LHCN-M2 (cell line): ENCODE results near the gene FIGLA. TPM values are rescaled to one million over a fixed set of nuclear protein-coding genes. Genes with fewer than 3 reads are reported as not detected.

ENCODE experiments used
- DNase-seq: peaks from one replicate; pipeline ENCODE4 v3.0.0-alpha.2; 2012; ENCODE audit warnings: low read depth
- polyA plus RNA-seq: library from polyadenylated mRNA; unstranded; fragments of >200 nt; gene quantifications from one replicate; pipeline ENCODE4 v1.2.1, GENCODE V29; 2012; ENCODE audit warnings: missing spikeins
- total RNA-seq: library from RNA; depleted of rRNA; stranded (reverse); fragments of >200 nt; gene quantifications from 2 replicates; pipeline ENCODE4 v1.2.3, GENCODE V29; 2014; rRNA removed

Gene FIGLA
- not detected in 2 replicates for total RNA-seq
- not detected for polyA plus RNA-seq

GRCh38 chr2:70790136-70790828, at the start of gene FIGLA:
Gene FIGLA, minus strand, starts transcription at chr2:70790643. Its CDS starts 5 bp downstream, at chr2:70790638.
- DNase-seq: no peak

DNA sequence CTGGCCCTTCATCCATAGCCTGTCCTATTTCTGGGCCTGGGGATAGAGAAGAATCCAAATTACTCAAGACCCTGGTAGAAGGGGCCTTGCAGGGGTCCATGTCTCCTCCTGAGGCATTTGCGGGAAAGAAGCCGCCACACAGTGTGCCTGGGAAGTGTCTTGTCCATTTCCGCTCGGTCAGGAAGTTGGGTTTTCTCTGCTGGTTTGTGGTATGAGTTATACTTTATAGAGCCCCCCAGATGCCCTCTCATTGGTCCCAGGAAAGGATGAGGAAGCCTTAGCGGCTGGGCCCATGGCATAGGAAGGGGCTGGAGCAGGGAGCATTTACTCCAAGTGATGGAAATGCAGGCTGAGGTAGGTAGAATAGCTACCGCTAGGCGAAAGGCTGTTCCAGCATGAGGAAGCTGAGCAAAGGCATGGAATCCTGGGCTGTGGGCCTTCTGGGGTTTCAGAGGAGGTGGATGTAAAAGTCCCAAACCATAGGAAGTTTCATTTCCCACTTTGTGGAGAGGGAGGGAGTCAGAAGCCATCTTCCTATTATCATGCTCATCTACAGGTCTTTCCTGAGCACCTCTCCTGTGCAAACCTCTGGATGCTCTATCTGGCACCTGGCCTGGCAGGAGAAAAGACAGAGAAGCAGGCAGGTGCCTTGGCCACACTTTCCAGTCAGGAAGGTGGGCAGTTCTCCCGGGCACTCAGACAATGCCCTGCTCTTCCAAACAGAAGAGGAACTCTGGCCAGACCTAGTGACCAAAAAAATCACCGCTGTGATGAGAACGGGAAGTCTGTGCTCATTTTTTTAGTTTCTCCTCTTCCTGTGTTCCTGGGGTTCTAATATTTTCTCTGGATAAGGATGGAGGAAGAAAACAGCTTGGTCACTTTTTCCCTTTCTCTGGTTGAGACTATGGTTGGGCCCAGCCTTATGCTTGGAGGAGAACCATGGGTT, 47.8 kb upstream of the FIGLA start:
- DNase-seq: no peak

DNA sequence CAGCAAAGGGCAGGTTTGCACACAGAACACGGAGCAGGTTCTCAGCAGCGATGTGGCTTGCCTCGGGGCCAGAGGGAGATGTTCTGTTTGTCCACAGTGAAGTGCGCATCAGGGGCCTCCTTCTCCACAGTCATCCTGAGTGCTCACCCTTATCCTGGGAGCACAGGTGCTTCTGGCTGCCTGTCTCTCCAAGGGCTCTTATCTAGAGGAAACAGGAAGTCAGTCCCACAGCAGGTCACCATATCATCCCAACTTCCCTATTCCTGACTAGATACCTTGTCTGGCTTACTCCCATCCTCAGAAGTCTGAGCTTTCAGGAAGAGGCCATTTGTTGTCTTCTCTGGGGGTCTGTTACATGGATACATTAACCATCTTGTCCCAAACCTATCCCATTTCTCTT, 45.2 kb upstream of the FIGLA start, which contains the start of gene CD207:
TSS of gene CD207 (minus strand) at position 174 of the 400 bp plus-strand sequence. CDS start at position 134, 40 bp downstream.
- DNase-seq: no peak

DNA sequence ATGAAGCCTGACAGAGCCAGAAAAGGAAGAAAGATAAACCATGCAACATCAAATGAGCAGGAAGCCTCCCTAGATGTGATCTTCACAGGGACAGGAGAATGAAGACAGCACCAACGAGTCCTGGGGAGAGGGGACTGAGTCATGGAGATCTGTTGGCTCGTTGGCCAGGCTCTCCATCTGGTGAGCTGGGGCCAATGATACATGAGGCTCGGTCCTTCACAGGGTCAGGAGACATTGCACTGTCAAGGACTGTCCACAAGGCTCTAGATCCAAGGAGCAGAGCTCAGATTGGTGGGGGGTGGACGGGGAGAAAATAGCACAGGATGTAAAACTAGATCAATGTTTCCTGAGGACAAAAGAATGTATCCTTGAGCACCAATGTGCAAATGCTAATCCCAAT, 44.4 kb upstream of the FIGLA start:
- DNase-seq: no peak

DNA sequence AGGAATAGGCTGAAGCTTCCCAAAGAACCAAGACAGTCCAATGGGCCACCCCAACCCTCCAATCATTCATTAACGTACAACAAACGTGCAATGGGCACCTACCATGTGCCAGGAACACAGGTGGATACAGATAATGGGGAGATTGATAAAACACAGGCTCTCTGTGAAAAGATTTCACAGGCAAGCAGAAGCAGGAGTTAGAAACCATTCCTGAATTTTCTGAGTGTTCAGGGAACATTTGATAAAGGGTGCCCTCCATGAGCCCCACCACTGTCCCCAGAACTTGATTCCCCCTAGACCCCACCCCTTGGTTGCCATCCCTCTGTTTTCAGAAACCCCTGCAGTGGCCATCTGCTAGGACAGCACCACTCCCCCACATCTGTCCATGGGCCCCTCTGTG, 43.7 kb upstream of the FIGLA start:
- no peak for DNase-seq

DNA sequence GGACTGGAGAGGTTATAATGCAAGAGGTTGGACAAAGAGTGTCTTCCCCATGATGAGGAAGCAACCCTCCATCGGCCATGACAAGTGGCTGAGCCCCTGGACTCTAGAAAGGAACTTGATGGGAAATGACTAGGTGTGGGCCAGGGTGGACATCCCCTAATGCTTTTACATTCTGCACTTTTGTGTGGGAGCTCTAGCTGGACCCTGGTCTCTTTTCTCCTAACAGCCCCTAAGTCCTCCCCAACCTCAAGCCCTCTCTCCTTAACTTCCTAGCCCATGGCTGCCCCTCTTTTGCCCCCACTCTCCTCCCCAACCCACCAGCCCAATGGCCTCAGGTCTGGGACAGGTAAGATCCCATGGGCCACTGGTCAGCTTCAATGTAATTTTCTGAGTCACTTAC, 42.8 kb upstream of the FIGLA start:
- DNase-seq: no peak

DNA sequence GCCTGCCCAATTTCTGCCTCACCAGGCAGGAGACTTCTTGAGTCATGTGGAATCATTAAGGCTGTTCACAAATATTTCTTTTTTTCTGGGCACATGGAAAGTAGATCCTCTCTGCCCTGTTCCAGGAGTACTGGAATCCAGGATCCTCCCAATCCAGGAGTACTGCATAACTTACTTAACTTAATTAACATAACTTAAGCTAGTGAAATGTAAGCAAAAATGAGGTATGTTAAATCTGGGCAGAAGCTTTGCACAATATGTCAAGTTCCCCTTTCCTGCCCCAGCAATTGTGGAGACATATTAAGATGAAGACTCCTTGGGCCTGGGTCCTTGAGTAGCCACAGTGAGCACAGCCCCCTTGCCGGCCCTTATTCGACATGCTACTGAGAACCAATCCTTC, 41.9 kb upstream of the FIGLA start:
- DNase-seq: no peak

- no peak for DNase-seq
These were observed 41.4 kb upstream of the FIGLA start for GRCh38 chr2:70831861-70832260.

- no peak for DNase-seq
These were observed 39.9 kb upstream of the FIGLA start for GRCh38 chr2:70830366-70830765.

DNA sequence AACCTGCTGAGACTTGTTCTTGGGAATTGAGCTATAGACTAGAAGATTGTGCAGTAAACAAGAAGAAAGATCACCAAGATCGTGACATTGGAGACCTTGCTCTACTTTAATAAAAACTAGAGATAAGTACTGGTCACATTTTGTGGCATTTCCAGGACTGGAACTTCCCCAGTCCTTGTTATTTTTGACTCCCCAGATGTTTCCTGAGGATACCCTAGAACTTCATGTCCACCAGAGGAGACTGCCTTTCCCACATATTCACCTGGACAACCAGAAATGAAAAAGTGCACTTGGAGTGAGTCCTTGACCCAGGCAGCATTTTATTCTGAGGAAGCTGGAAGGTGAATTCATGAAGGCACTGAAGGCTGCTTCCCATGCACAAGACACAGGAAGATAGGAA, 39.5 kb upstream of the FIGLA start:
- no peak for DNase-seq

- no peak for DNase-seq
These were observed 38.7 kb upstream of the FIGLA start for GRCh38 chr2:70828914-70829824.

DNA sequence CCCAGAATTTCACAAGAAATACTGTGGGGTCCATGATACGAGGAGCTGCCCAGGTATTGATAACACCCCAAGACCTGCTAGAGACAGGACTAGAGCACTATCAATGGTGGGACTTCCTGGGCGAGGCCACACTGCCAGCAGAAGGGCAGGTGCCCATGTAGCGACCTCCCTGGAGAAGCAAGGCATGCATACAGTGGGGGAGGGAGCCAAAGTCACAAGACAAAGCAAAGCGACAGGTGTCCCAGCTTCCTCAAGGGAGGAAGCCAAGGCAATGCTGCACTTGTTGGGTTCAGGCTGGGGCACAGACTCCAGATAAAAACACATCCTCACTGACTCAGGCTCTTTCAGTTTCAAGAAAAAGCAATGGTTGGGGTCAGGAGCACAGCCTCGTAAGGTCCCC, 37.7 kb upstream of the FIGLA start:
- no peak for DNase-seq

DNA sequence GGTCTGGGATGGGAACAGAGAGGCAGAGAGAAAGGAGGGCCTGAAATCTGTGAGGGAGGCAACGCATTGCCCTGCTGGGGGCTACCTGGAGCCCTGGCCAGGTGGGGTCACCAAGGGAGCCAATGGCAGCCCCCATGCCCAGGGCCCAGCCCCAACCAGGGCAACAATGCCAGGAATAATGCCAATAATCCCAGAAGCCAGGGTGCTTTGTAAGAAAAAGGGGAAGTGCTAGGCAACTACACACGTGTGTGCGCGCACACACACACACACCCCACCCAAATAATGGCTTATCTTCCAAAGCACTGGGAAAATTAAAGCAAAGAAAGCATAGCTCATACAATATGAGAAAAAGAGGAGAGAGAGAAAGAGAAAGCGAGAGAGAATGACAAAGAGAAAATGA, 36.9 kb upstream of the FIGLA start:
- DNase-seq: no peak

DNA sequence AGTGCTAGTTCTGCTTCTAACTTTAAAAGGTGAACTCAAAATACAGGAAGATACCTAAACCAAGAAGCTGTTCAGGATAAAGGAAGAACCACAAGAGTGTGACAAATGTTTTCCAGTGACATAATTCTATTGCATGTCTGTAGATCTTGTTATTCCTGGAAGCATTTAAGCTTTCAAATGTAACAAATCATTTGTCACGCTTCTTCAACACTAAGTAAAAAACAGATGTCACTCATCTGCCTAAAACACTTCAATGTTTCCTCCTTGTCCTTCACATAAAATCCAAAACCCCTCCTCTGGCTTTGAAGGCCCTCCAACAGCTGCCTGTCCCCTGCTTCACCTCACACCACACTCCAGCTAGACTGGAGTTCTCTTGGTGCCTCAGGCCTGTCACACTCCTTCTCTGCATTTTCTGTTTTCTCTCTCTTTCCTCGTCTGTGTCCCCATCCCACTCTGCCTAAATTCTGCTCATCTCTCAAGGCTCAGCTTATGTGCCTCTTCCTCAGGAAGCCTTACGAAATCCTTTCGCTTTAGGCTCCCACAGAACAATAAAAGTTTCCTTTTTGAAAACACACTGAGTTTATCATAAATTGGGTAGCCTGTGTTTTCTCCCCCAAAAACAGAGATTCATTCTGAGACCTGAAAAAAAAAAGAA, 36.4 kb upstream of the FIGLA start:
- DNase-seq: no peak

GRCh38 chr2:70823249-70823648, 32.8 kb upstream of the FIGLA start:
- DNase-seq: no peak

DNA sequence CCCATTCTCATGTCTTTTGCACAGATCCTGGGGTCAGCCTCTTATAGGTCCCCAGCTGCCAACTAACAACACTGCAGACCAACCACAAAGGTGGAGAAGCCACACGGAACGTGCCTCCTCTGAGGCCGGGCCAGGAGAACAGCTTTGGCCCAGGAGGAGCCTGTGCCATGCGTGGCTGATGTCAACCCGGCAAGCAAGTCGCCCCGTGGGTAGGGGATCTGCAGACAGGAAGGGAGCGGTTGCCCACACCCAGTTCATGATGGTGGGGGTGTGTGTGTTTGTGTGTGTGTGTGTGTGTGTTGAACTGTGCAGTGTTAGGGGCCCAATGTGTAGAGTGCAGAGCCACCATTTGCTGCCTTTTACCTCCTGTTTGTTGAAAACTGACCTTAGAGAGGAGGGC, 32.4 kb upstream of the FIGLA start:
- no peak for DNase-seq

DNA sequence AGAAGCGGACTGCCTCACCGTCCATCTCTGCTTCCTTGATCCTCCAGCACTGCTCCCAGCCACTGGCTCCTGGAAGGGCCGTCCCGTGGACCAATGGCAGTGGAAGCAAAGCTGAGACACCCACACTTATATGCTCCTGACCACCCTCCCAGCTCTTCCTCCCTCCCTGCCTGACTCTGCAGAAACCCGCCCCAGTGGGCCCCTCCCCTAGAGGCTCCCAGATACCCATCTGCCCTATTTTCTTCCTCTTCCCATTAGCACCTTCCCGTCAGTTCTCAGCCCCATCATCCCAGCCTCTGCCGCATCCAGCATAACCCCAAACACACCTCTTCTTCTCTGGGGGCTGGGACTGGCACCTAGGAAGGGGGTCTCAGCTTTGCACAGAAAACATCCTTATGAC, 30.1 kb upstream of the FIGLA start, which contains the start of gene CLEC4F:
TSS of gene CLEC4F (minus strand) at position 101 of the 400 bp plus-strand sequence. CDS start at position 25, 76 bp downstream.
- DNase-seq: no peak

GRCh38 chr2:70817284-70817954, 27.0 kb upstream of the FIGLA start:
- no peak for DNase-seq

GRCh38 chr2:70816726-70817125, 26.3 kb upstream of the FIGLA start:
- DNase-seq: no peak
